ENCODE results near the gene PUS7L. TPM values are rescaled to one million over a fixed set of nuclear protein-coding genes. Genes with fewer than 3 reads are reported as not detected.
A peak's percentile ranks its signal among the peaks of the same experiment; 100 is the strongest.
"Not testable (repeated sequence)": the region's sequence is repeated elsewhere in the genome, so short reads cannot be mapped to it uniquely, and the experiment has no call there.

PUS7L gene
- total RNA-seq, 1 experiment from 2014 or later = 11.9 TPM

GRCh38 chr12:43728698-43729097 lies 29.9 kb downstream of the PUS7L start:
- Histone ChIP-seq H3K4me3 (ENCODE audit: insufficient read depth, low read depth, low read length) (no peak overlapping the region), H3K36me3 (replicated peaks; ENCODE audit: control insufficient read depth, insufficient read depth, low read length) (no peaks in the 10 kb centered on the region), H3K27me3 (ENCODE audit: control insufficient read depth, insufficient read depth, low read length) (no peaks in the 10 kb centered on the region)
- no peak for DNase-seq

- H3K4me3 ChIP-seq (ENCODE audit: insufficient read depth, low read depth, low read length) = no peak overlapping the region
- no peak for DNase-seq
- H3K27me3 ChIP-seq (ENCODE audit: control insufficient read depth, insufficient read depth, low read length) = no peaks in the 10 kb centered on the region
- H3K36me3 ChIP-seq (replicated peaks; ENCODE audit: control insufficient read depth, insufficient read depth, low read length) = no peaks in the 10 kb centered on the region
Observed at GRCh38 chr12:43728117-43728516, 30.5 kb downstream of the PUS7L start.

GRCh38 chr12:43723134-43723533 lies 35.5 kb downstream of the PUS7L start:
- no peak for DNase-seq
- no peaks in the 10 kb centered on the region for H3K36me3 ChIP-seq (replicated peaks; ENCODE audit: control insufficient read depth, insufficient read depth, low read length)
- H3K4me3 ChIP-seq (ENCODE audit: insufficient read depth, low read depth, low read length) = no peak overlapping the region
- H3K27me3 ChIP-seq (ENCODE audit: control insufficient read depth, insufficient read depth, low read length) = no peaks in the 10 kb centered on the region

GRCh38 chr12:43722621-43723020 lies 36.0 kb downstream of the PUS7L start:
- Histone ChIP-seq H3K4me3 (ENCODE audit: insufficient read depth, low read depth, low read length) (no peak overlapping the region), H3K36me3 (replicated peaks; ENCODE audit: control insufficient read depth, insufficient read depth, low read length) (no peaks in the 10 kb centered on the region), H3K27me3 (ENCODE audit: control insufficient read depth, insufficient read depth, low read length) (no peaks in the 10 kb centered on the region)
- DNase-seq = no peak

- no peak overlapping the region for H3K4me3 ChIP-seq (ENCODE audit: insufficient read depth, low read depth, low read length)
- no peaks in the 10 kb centered on the region for H3K36me3 ChIP-seq (replicated peaks; ENCODE audit: control insufficient read depth, insufficient read depth, low read length)
- no peak for DNase-seq
- H3K27me3 ChIP-seq (ENCODE audit: control insufficient read depth, insufficient read depth, low read length) = no peaks in the 10 kb centered on the region
Observed at GRCh38 chr12:43711348-43711747, 47.2 kb downstream of the PUS7L start.

GRCh38 chr12:43703772-43704171 lies 54.8 kb downstream of the PUS7L start:
- not testable (repeated sequence) for DNase-seq; H3K4me3 ChIP-seq (ENCODE audit: insufficient read depth, low read depth, low read length); H3K27me3 ChIP-seq (ENCODE audit: control insufficient read depth, insufficient read depth, low read length); H3K36me3 ChIP-seq (replicated peaks; ENCODE audit: control insufficient read depth, insufficient read depth, low read length)

GRCh38 chr12:43701194-43701593 lies 57.4 kb downstream of the PUS7L start:
- H3K36me3 ChIP-seq (replicated peaks; ENCODE audit: control insufficient read depth, insufficient read depth, low read length); H3K27me3 ChIP-seq (ENCODE audit: control insufficient read depth, insufficient read depth, low read length); H3K4me3 ChIP-seq (ENCODE audit: insufficient read depth, low read depth, low read length); DNase-seq: not testable (repeated sequence)

GRCh38 chr12:43696154-43696553 lies 62.4 kb downstream of the PUS7L start:
- Histone ChIP-seq H3K27me3 (ENCODE audit: control insufficient read depth, insufficient read depth, low read length) (no peaks in the 10 kb centered on the region), H3K36me3 (replicated peaks; ENCODE audit: control insufficient read depth, insufficient read depth, low read length) (no peaks in the 10 kb centered on the region), H3K4me3 (ENCODE audit: insufficient read depth, low read depth, low read length) (no peak overlapping the region)
- no peak for DNase-seq

- DNase-seq = no peak
- Histone ChIP-seq H3K4me3 (ENCODE audit: insufficient read depth, low read depth, low read length) (no peak overlapping the region), H3K36me3 (replicated peaks; ENCODE audit: control insufficient read depth, insufficient read depth, low read length) (no peaks in the 10 kb centered on the region), H3K27me3 (ENCODE audit: control insufficient read depth, insufficient read depth, low read length) (no peaks in the 10 kb centered on the region)
Observed at GRCh38 chr12:43694879-43695278, 63.7 kb downstream of the PUS7L start.

- Histone ChIP-seq H3K4me3 (ENCODE audit: insufficient read depth, low read depth, low read length) (no peak overlapping the region), H3K27me3 (ENCODE audit: control insufficient read depth, insufficient read depth, low read length) (no peaks in the 10 kb centered on the region), H3K36me3 (replicated peaks; ENCODE audit: control insufficient read depth, insufficient read depth, low read length) (no peaks in the 10 kb centered on the region)
- no peak for DNase-seq
Observed at GRCh38 chr12:43692064-43692463, 66.5 kb downstream of the PUS7L start.

- not testable (repeated sequence) for DNase-seq; H3K36me3 ChIP-seq (replicated peaks; ENCODE audit: control insufficient read depth, insufficient read depth, low read length); H3K27me3 ChIP-seq (ENCODE audit: control insufficient read depth, insufficient read depth, low read length); H3K4me3 ChIP-seq (ENCODE audit: insufficient read depth, low read depth, low read length)
Observed at GRCh38 chr12:43685491-43685890, 73.1 kb downstream of the PUS7L start.

- H3K4me3 ChIP-seq (ENCODE audit: insufficient read depth, low read depth, low read length) = no peak overlapping the region
- H3K36me3 ChIP-seq (replicated peaks; ENCODE audit: control insufficient read depth, insufficient read depth, low read length) = no peaks in the 10 kb centered on the region
- DNase-seq = peak; percentile 24
- no peaks in the 10 kb centered on the region for H3K27me3 ChIP-seq (ENCODE audit: control insufficient read depth, insufficient read depth, low read length)
Observed at GRCh38 chr12:43676183-43676813, 82.3 kb downstream of the PUS7L start.

GRCh38 chr12:43675048-43675904 lies 83.3 kb downstream of the PUS7L start:
- Histone ChIP-seq H3K4me3 (ENCODE audit: insufficient read depth, low read depth, low read length) (no peak overlapping the region), H3K36me3 (replicated peaks; ENCODE audit: control insufficient read depth, insufficient read depth, low read length) (no peaks in the 10 kb centered on the region), H3K27me3 (ENCODE audit: control insufficient read depth, insufficient read depth, low read length) (no peaks in the 10 kb centered on the region)
- DNase-seq = no peak

GRCh38 chr12:43669373-43669772 lies 89.2 kb downstream of the PUS7L start:
- no peaks in the 10 kb centered on the region for H3K36me3 ChIP-seq (replicated peaks; ENCODE audit: control insufficient read depth, insufficient read depth, low read length)
- no peak overlapping the region for H3K4me3 ChIP-seq (ENCODE audit: insufficient read depth, low read depth, low read length)
- no peak for DNase-seq
- no peaks in the 10 kb centered on the region for H3K27me3 ChIP-seq (ENCODE audit: control insufficient read depth, insufficient read depth, low read length)
